GM10266 (cell line): ENCODE measurements around the gene SLC29A2.

Source experiments
- DNase-seq: peaks from one replicate; pipeline ENCODE4 v3.0.0; 2012; ENCODE audit errors: extremely low spot score
- CTCF ChIP-seq: IDR thresholded peaks from 2 replicates; pipeline ENCODE4 v1.5.1; 2012; ENCODE audit warnings: mild to moderate bottlenecking, low read depth; ENCODE audit not compliant: control insufficient read depth, insufficient read depth; ENCODE audit errors: missing control alignments

SLC29A2 gene

GRCh38 chr11:66371627-66372415, at the start of gene SLC29A2:
Gene SLC29A2, minus strand, starts transcription at chr11:66371760. Its CDS starts 169 bp downstream, at chr11:66371591.
- no peak for TF ChIP-seq CTCF
- DNase-seq: peak; percentile 91

- TF ChIP-seq CTCF: no peak
- DNase-seq: no peak
Measured at GRCh38 chr11:66420671-66421476, 49.3 kb upstream of the SLC29A2 start, which contains the start of gene NPAS4. Gene NPAS4, plus strand, starts transcription at chr11:66421035. Its CDS starts 145 bp downstream, at chr11:66421180.

GRCh38 chr11:66419825-66420224, 48.3 kb upstream of the SLC29A2 start:
- no peak for DNase-seq
- TF ChIP-seq CTCF: no peak

- TF ChIP-seq CTCF: no peak
- DNase-seq: no peak
Measured at GRCh38 chr11:66418986-66419308, 47.4 kb upstream of the SLC29A2 start.

GRCh38 chr11:66418168-66418985, 46.8 kb upstream of the SLC29A2 start:
- peak; percentile 72 for DNase-seq
- peak; percentile 26 for TF ChIP-seq CTCF

- DNase-seq: no peak
Measured at GRCh38 chr11:66417000-66417399, 45.4 kb upstream of the SLC29A2 start.

More at GRCh38 chr11:66417000-66417399, 45.4 kb upstream of the SLC29A2 start:
- TF ChIP-seq CTCF: no peak
